GM19438 (cell line): Measurements from ENCODE around the gene EPB41.
A peak's percentile ranks its signal among the peaks of the same experiment; 100 is the strongest.
"Not testable (repeated sequence)": the region's sequence is repeated elsewhere in the genome, so short reads cannot be mapped to it uniquely, and the experiment has no call there.

Source experiments
- ATAC-seq: cut with Tn5 transposase; IDR thresholded peaks from one replicate; pipeline ENCODE4 v1.9.1; 2021; ENCODE audit warnings: low read depth; ENCODE audit not compliant: unreplicated experiment

The EPB41 gene

GRCh38 chr1:28914228-28915030, at the start of gene EPB41:
EPB41 (plus strand) TSS chr1:28914569; CDS start chr1:28987438, 72,869 bp downstream.
- peak; percentile 89 for ATAC-seq

GRCh38 chr1:28864695-28865094, 49.7 kb upstream of the EPB41 start:
- no peak for ATAC-seq

GRCh38 chr1:28865997-28866650, 48.2 kb upstream of the EPB41 start:
- no peak for ATAC-seq

DNA sequence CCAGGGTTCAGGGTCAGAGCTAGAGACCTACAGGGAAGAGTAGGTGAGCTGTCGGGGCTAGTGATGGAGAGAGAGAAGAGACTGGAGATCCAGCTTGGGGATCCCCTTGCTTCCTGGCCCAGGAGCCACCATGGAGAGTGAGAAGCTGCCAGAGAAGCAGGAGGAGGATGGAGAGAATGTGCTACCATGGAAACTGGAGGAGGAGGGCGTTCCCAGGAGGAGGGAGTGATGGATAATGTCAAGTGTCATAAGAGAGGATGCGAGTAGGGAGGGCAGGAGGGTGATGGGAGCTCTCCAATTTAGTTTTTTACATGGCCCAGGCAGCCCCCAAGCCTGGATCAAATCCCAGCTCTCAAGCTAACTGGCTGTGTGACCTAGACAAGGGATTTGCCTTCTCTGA, 46.5 kb upstream of the EPB41 start:
- no peak for ATAC-seq

- no peak for ATAC-seq
Observed at GRCh38 chr1:28869952-28870351, 44.4 kb upstream of the EPB41 start.

- no peak for ATAC-seq
Observed at GRCh38 chr1:28871631-28872401, 42.6 kb upstream of the EPB41 start.

DNA sequence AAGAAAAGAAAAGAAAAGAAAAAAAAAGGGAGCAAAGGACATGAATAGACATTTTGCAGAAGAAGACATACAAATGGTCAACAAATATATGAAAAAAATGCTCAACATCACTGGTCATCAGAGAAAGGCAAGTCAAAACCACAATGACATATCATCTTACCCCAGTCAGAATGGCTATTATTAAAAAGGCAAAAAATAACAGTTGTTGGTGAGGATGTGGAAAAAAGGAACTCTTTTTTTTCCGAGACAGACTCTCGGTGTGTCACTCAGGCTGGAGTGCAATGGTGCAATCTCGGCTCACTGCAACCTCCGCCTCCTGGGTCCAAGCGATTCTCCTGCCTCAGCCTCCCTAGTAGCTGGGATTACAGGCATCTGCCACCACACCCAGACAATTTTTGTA, 39.2 kb upstream of the EPB41 start:
- ATAC-seq = not testable (repeated sequence)

DNA sequence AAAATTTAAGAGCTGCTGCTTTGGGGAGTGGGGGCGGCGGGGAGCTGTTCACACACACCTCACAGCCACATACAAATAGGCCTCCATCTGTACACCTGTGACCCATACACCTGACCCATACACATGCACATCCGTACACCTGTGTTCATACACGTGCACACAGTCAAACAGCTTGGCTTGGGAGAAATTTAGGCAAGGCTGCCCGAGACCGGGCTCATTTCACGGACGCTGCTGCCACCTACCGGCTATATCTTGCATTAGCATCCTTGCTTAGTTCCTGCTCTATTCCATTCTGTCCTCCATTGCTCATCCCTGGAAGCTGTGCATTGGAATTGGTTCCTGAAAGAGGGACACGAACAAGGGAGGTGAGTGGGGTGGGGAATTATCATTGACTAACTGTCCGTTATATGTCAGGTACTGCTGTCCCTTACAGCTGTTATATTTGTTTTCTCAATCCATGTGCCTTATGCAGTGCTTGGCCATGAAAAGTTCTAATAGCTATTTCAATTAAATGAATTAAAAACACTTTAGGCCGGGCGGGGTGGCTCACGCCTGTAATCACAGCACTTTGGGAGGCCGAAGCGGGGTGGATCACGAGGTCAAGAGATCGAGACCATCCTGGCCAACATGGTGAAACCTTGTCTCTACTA, 37.1 kb upstream of the EPB41 start:
- ATAC-seq = no peak

GRCh38 chr1:28878796-28879195, 35.6 kb upstream of the EPB41 start:
- ATAC-seq = no peak

- peak; percentile 45 for ATAC-seq
Observed at GRCh38 chr1:28882009-28882628, 32.2 kb upstream of the EPB41 start.

DNA sequence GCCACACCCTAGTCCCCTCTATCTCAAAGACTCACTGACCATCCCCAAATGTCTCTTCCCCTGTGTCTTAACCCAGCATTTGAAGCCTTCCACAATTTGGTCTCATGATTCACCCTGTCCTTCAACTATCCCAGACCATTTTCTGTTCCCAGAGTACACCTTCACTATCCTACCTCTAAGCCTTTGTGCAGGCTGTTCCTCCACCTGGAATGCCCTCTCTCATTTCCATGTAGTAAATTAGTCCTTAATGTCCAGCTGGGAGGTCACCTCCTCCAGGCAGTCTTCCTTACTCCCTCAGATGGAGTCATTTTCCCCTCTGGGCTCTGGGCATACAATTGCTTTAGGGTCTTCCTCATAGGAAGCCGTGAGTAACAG, 31.1 kb upstream of the EPB41 start:
- ATAC-seq = no peak

DNA sequence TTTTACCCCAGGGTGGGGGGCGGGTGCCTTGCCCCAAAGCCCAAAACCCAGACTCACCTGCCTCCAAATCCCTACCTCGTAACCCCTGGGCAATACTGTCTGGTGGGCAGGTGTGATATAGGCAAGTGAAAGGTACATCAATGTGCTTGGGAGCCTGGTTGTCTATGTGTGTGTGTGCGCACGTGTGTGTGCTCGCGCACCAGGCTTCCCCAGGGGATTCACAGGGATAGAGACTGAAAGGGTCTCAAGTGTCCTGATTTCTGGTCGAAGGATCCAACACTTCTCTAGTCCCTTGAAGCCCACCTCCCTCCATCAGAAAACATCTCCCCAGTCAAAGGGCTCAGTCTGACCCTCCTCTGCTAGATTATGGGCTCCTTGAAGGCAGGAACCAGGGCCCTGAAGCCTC, 28.9 kb upstream of the EPB41 start:
- ATAC-seq = no peak

DNA sequence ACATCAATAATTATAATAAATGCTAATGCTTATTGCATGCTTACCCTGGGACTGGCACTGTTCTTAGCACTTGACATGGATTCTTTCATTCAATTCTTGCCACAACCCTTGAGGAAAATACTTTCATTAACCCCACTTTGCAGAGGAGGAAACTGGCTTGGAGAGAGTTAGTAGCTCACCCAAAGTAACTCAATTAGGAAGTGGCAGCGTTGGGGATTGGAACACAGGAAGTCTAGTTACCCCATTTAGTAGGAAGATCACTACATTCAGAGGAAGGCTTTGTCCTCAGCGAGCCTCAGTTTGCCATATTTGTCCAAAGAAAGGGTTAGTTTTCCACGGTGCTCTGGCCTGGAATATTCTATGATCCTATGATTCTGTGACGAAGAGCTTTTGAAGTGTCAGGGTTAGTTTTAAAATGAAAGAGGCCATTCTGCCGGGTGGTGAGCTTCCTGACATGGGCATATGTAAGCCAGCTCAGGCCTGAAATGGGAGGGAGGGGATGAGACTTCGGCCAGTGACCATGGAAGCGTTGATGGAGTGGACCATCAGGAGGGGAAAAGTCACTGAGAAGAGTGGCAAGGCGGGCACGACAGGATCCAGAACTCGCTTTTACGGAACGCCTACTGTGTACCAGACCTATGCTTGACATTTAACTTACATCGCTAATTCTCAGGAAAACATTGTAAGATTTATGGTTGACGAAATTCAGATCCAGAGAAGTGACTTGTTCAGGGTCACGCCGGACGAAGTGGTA, 28.2 kb upstream of the EPB41 start:
- ATAC-seq = no peak

DNA sequence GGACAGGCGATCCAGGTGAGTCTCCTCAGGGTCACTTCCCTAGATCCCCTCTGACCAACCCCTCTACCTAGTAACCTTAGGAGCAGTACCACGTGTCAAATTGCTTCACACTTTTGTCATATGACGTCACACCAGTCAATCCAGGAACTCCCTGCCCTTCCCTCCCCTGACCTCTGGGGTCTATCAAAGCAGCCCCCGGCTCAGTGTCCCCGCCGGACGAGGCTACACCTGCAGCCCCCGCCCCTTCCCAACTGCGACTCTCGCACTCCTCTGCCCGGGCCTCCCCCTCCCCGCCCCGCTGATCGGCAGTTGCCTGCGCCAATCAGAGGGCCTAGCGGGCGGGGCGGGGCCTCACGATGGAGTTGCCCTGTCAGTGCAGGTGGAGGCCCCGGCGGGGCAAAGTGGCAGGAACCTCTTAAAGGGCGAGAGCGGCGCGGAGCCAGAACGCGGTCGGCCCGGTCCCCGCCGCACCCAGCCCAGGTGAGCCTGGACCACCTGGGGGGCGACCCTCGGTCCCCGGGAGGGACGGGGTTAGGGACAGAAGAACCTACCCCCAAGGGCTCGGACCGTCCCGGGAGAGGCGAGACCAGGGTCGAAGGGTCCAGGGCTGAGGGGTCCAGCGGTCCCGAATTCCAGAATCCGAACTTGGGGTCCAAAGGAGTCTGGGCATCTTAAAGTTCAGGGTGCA, 27.5 kb upstream of the EPB41 start:
- ATAC-seq = no peak

DNA sequence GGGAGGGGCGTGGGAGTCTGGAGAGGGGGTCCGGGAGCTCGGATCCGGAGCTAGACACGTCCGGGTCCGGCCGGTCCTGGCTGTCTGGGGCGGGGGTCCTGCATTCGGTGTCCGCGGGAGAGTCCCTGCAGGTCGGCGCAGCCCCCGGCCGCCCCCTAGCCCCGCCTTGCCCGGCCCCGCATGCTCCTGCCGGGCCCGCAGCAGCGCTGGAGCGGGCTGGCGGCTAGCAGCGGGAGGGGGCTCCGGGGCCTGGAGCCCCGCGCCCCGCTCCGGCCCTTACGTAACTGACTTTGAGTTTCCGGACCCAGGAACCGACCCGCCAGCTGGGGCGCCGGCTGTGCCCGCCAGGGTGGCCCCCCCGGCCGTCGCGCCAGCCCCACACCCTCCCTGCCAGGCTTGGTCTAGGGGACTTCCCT, 26.9 kb upstream of the EPB41 start:
- ATAC-seq = no peak

DNA sequence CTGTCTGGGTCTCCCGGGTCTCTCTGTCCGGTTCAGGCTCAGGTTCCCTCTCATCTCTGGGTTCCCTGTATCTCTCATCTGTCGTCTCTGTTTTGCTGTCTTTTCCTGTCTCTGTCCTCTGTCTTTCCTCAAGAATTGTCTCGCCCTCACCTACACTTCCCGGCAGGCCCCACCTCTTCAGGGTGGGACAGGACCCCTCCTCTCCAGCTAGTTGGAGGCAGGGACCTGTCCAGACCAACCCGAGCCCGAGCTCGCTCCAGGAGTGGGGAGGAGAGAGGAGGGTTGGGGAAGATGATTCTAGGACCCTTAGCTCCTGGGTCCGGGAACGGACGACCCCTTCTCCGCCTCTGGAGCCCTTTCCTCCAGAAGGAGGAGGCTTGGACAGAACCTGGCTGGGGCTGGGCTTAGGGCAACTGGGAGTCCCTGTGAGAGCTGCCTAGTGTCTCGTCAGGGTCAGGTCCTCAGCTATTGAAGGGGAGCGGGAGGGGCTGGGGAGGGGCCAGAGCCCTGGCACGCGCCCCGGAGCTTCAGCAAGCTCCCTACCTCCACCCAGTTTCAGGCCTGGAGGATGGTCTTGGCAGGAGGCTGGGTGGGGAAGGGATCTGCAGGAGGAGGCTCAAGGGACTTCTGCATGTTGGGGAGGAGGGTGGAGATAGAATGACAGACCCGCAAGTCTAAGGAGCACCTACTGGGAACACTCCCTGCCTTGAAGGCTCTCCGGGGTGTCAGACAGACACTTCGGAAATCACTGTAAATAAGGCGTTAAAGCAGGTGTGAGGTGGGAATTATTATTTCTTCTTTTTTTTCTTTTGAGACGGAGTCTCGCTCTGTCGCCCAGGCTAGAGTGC, 26.3 kb upstream of the EPB41 start:
- no peak for ATAC-seq

- no peak for ATAC-seq
Observed at GRCh38 chr1:28888915-28889314, 25.5 kb upstream of the EPB41 start.

DNA sequence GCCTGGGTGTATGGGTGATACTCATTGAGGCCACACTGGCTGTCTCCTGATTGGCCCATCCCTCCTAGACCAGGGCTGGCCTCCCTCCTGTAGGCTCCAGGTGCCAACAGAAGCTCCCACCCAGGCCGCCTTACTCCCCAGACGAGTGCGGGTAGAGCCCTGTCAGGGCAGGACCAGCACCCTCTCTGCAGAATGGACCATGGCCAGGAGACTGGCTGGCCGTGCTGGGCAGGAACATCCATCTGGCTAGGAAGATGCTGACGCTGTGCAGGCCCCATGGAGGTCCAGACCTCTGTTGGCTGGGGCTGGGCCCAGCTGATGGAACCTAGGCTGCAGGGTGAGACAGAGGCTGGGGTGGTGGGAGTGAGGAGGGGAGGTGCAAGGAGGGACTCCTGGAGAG, 25.0 kb upstream of the EPB41 start:
- no peak for ATAC-seq
